Mesothelial cell of epicardium (in vitro differentiated cells): ENCODE data around the gene DSC1. TPM values are rescaled to one million over a fixed set of nuclear protein-coding genes. Genes with fewer than 3 reads are reported as not detected.

Experiments used
- DNase-seq, 2 experiments: peaks; one replicate each; pipeline ENCODE4 v3.0.0; 2021; ENCODE audit warnings: low spot score in 2 of 2; ENCODE audit not compliant: unreplicated experiment in 2 of 2
- H3K27ac Mint-ChIP-seq: 2 replicates; pipeline ENCODE4 v1.8.0; 2021; ENCODE audit warnings: mixed read lengths
- H3K27me3 Mint-ChIP-seq: 2 replicates; pipeline ENCODE4 v1.8.0; 2021; ENCODE audit warnings: low read depth, mixed read lengths
- H3K36me3 Mint-ChIP-seq: 2 replicates; pipeline ENCODE4 v1.8.0; 2021; ENCODE audit warnings: mixed read lengths
- H3K4me1 Mint-ChIP-seq: 2 replicates; pipeline ENCODE4 v1.8.0; 2021; ENCODE audit warnings: mixed read lengths
- H3K4me3 Mint-ChIP-seq: 2 replicates; pipeline ENCODE4 v1.8.0; 2021; ENCODE audit warnings: mild to moderate bottlenecking, moderate library complexity, mixed read lengths
- H3K9me3 Mint-ChIP-seq: 2 replicates; pipeline ENCODE4 v1.8.0; 2021; ENCODE audit warnings: mixed read lengths
- CTCF ChIP-seq: fragments of 200-600 bp; sonication (generic); IDR thresholded peaks from one replicate; pipeline ENCODE4 v1.5.0; 2021; ENCODE audit warnings: antibody characterized with exemption; ENCODE audit not compliant: unreplicated experiment
- total RNA-seq: library from RNA; stranded (reverse); gene quantifications from 3 replicates; pipeline ENCODE4 v1.2.1, GENCODE V29; 2021

The DSC1 gene
- total RNA-seq, 1 donor from 2014 or later, result 0.36 TPM

- no peaks in the 10 kb centered on the region for H3K9me3 Mint-ChIP-seq
- no peaks in the 10 kb centered on the region for H3K36me3 Mint-ChIP-seq
- peaks cover 65% of the 10 kb centered on the region for H3K4me1 Mint-ChIP-seq
- DNase-seq, result no peak
- no peaks in the 10 kb centered on the region for H3K27me3 Mint-ChIP-seq
- no peak for TF ChIP-seq CTCF
- H3K4me3 Mint-ChIP-seq, result peak overlapping the region; percentile 55
- peak overlapping the region; percentile 95 for H3K27ac Mint-ChIP-seq
Observed at GRCh38 chr18:31206071-31206470, 43.4 kb upstream of the DSC1 start.

- TF ChIP-seq CTCF, result no peak
- peaks cover 67% of the 10 kb centered on the region for H3K4me1 Mint-ChIP-seq
- no peaks in the 10 kb centered on the region for H3K27me3 Mint-ChIP-seq
- H3K27ac Mint-ChIP-seq, result peak overlapping the region; percentile 68
- H3K9me3 Mint-ChIP-seq, result peaks cover 5% of the 10 kb centered on the region
- H3K4me3 Mint-ChIP-seq, result peak overlapping the region; percentile 1
- H3K36me3 Mint-ChIP-seq, result no peaks in the 10 kb centered on the region
- no peak for DNase-seq
Observed at GRCh38 chr18:31205273-31205672, 42.6 kb upstream of the DSC1 start.

DNA sequence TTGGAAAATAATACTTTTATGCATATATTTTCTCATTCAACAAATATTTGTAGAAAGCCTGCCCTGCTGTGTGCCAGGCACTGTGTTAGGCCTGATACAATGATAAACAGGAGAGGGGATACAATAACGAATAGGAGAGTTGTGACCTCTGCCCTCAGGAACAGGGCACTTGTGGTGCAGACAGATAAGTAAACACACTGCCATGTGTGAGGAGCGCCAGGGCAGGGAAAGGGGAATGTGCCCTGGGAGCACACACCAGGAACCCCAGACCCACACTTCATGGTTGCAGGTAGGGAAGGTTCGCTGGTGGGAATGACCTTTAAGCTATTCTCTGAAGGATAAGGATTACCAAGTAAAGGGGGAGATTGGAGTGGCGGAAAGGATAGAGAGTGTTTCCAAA lies 42.2 kb upstream of the DSC1 start:
- Mint-ChIP-seq H3K27me3 (no peaks in the 10 kb centered on the region), H3K9me3 (peaks cover 5% of the 10 kb centered on the region), H3K4me3 (no peak overlapping the region), H3K4me1 (peaks cover 68% of the 10 kb centered on the region), H3K36me3 (no peaks in the 10 kb centered on the region), H3K27ac (peak overlapping the region; percentile 68)
- no peak for DNase-seq
- TF ChIP-seq CTCF, result no peak

DNA sequence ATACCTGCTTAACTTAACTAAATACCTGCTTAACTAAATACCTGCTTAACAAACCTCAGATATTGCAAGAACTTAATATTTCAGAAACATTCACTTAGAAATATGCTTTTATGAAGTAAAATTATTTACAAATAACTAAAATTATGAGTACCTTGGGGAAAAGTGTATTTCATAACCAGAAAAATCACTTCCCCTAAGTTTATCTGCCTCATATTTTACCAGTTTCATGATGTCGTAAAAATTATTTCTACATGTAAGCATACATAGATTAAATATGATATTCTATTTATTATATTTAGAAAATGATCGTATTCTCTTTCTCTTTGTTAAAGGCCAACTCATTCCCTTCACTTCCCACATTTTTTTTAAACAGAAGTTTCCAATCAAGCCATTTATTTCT lies 41.5 kb upstream of the DSC1 start:
- Mint-ChIP-seq H3K27me3 (no peaks in the 10 kb centered on the region), H3K9me3 (peaks cover 5% of the 10 kb centered on the region), H3K4me3 (peak overlapping the region; percentile 30), H3K36me3 (no peaks in the 10 kb centered on the region), H3K27ac (peak overlapping the region; percentile 87), H3K4me1 (peaks cover 73% of the 10 kb centered on the region)
- TF ChIP-seq CTCF, result no peak
- DNase-seq, result no peak

DNA sequence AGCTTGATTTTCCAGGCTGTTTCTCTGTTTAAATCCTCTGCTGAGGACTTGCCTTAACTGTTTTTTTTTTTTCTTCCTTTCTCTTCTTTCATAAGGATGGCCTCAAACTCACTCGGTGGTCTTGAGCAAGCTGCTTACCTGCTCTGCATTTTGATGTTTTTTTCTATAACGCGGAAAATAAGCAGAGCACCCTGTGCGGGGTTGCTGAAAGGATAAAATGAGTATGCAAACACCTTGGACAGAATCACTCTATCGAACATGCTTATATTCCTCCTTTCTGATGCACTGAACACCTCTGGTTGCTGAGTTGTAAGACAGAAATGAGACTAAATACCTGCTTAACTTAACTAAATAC lies 41.1 kb upstream of the DSC1 start:
- peaks cover 5% of the 10 kb centered on the region for H3K9me3 Mint-ChIP-seq
- H3K4me1 Mint-ChIP-seq, result peaks cover 73% of the 10 kb centered on the region

More for the DNA sequence above, 41.1 kb upstream of the DSC1 start:
- no peak for TF ChIP-seq CTCF
- Mint-ChIP-seq H3K27me3 (no peaks in the 10 kb centered on the region), H3K36me3 (no peaks in the 10 kb centered on the region), H3K4me3 (peak overlapping the region; percentile 30), H3K27ac (peak overlapping the region; percentile 87)
- no peak for DNase-seq
